Vagina (tissue), 2 donors: ENCODE measurements around the gene SLC10A6. TPM values are rescaled to one million over a fixed set of nuclear protein-coding genes. Genes with fewer than 3 reads are reported as not detected.

Experiments used
- DNase-seq, 2 donors: peaks; one replicate each; pipeline ENCODE4 v3.0.0-alpha.2; 2017; ENCODE audit errors: extremely low spot score in 2 of 2
- H3K27ac ChIP-seq: fragments of 200-600 bp; sonication (generic); one replicate; pipeline ENCODE4 v1.5.1; 2019
- H3K27me3 ChIP-seq: fragments of 200-600 bp; sonication (generic); one replicate; pipeline ENCODE4 v1.5.1; 2019
- H3K36me3 ChIP-seq, 2 donors: fragments of 200-600 bp; sonication (generic); one replicate each; pipeline ENCODE4 v1.5.1; 2017 to 2019
- H3K4me1 ChIP-seq: fragments of 200-600 bp; sonication (generic); one replicate; pipeline ENCODE4 v1.5.1; 2019
- H3K4me3 ChIP-seq, 2 donors: fragments of 200-600 bp; sonication (generic); 1 replicate in 1 of 2; 2 replicates in 1 of 2; pipeline ENCODE4 v1.5.1; 2016 to 2019
- H3K9me3 ChIP-seq: fragments of 200-600 bp; sonication (generic); one replicate; pipeline ENCODE4 v1.5.1; 2019
- CTCF ChIP-seq, 3 experiments: fragments of 450-650 bp in 2 of 3; fragments of 200-600 bp in 1 of 3; sonication (generic) in 1 of 3; IDR thresholded peaks; one replicate each; pipeline ENCODE4 v1.5.1; 2017 to 2019; ENCODE audit warnings: antibody characterized with exemption in 3 of 3, mild to moderate bottlenecking in 2 of 3, moderate library complexity in 2 of 3
- POLR2A ChIP-seq, 2 donors: fragments of 450-650 bp; IDR thresholded peaks; one replicate each; pipeline ENCODE4 v1.6.1; 2017; ENCODE audit warnings: antibody characterized with exemption in 2 of 2, mild to moderate bottlenecking in 2 of 2, moderate library complexity in 2 of 2
- POLR2AphosphoS5 ChIP-seq, 2 donors: sonication (generic); formaldehyde crosslinking; IDR thresholded peaks; one replicate each; pipeline ENCODE4 v1.9.0; 2017; ENCODE audit warnings: antibody characterized with exemption in 2 of 2, mild to moderate bottlenecking in 2 of 2, low read depth in 1 of 2; ENCODE audit not compliant: insufficient read depth in 1 of 2
- intact Hi-C: fragments of 100-400 bp; cut with DNase I; formaldehyde crosslinking; loops from one replicate; pipeline ENCODE4 v1.15.1; 2023
- total RNA-seq: library from RNA; depleted of rRNA; stranded (reverse); fragments of >200 nt; gene quantifications from one replicate; pipeline ENCODE4 v1.2.3, GENCODE V29; 2016

Gene SLC10A6
- total RNA-seq, 1 donor from 2014 or later: 28.2 TPM

- intact Hi-C loops: loop anchor here (10.0 kb wide), 2 partner anchors 298 to 398 kb away; partner anchors contain the start of gene PTPN13
- no peaks in the 10 kb centered on the region for H3K36me3 ChIP-seq
- H3K4me3 ChIP-seq: peak overlapping the region; percentile 60 to 80
- H3K4me1 ChIP-seq: peaks cover 12% of the 10 kb centered on the region
- TF ChIP-seq POLR2A (IDR thresholded peaks at IDR 0.05) (no peak), POLR2AphosphoS5 (IDR thresholded peaks at IDR 0.05; ENCODE audit: insufficient read depth in 1 of 2, low read depth in 1 of 2) (no peak), CTCF (IDR thresholded peaks at IDR 0.05) (no peak)
- H3K9me3 ChIP-seq: no peaks in the 10 kb centered on the region
- H3K27ac ChIP-seq: peak overlapping the region; percentile 91
- H3K27me3 ChIP-seq: no peaks in the 10 kb centered on the region
- DNase-seq: no peak
These were observed 44.0 kb upstream of the SLC10A6 start for GRCh38 chr4:86893136-86893535.

- Histone ChIP-seq H3K4me3 (peak overlapping the region; percentile 60 to 80), H3K27me3 (no peaks in the 10 kb centered on the region), H3K4me1 (peaks cover 12% of the 10 kb centered on the region), H3K36me3 (no peaks in the 10 kb centered on the region), H3K27ac (peak overlapping the region; percentile 91), H3K9me3 (no peaks in the 10 kb centered on the region)
- intact Hi-C loops: loop anchor here (10.0 kb wide), 2 partner anchors 298 to 398 kb away; partner anchors contain the start of gene PTPN13
- TF ChIP-seq POLR2A (IDR thresholded peaks at IDR 0.05) (no peak), CTCF (IDR thresholded peaks at IDR 0.05) (no peak), POLR2AphosphoS5 (IDR thresholded peaks at IDR 0.05; ENCODE audit: insufficient read depth in 1 of 2, low read depth in 1 of 2) (no peak)
- DNase-seq: no peak
These were observed 43.4 kb upstream of the SLC10A6 start for GRCh38 chr4:86892636-86892960.

- Histone ChIP-seq H3K9me3 (no peaks in the 10 kb centered on the region), H3K4me1 (peaks cover 12% of the 10 kb centered on the region), H3K27me3 (no peaks in the 10 kb centered on the region), H3K36me3 (no peaks in the 10 kb centered on the region), H3K4me3 (peak within 1 kb of the TSS; percentile 60 to 80), H3K27ac (peak within 1 kb of the TSS; percentile 91)
- no peak for DNase-seq
- intact Hi-C loops: loop anchor here (10.0 kb wide), 2 partner anchors 297 to 397 kb away; partner anchors contain the start of gene PTPN13
- peak; percentile 42 to 77 for TF ChIP-seq POLR2AphosphoS5 (IDR thresholded peaks at IDR 0.05; ENCODE audit: insufficient read depth in 1 of 2, low read depth in 1 of 2)
- no peak for TF ChIP-seq POLR2A (IDR thresholded peaks at IDR 0.05)
These were observed 42.8 kb upstream of the SLC10A6 start, which contains the start of gene C4orf36 for GRCh38 chr4:86891762-86892635. C4orf36 (minus strand) TSS chr4:86892422; CDS start chr4:86891520, 902 bp downstream.

GRCh38 chr4:86890790-86891189, 41.6 kb upstream of the SLC10A6 start:
- no peak for DNase-seq
- no peaks in the 10 kb centered on the region for H3K27me3 ChIP-seq
- no peak overlapping the region for H3K4me3 ChIP-seq
- H3K27ac ChIP-seq: no peak overlapping the region
- TF ChIP-seq POLR2AphosphoS5 (IDR thresholded peaks at IDR 0.05; ENCODE audit: insufficient read depth in 1 of 2, low read depth in 1 of 2) (no peak), CTCF (IDR thresholded peaks at IDR 0.05) (no peak), POLR2A (IDR thresholded peaks at IDR 0.05) (no peak)
- H3K4me1 ChIP-seq: peaks cover 12% of the 10 kb centered on the region
- intact Hi-C loops: loop anchor here (10.0 kb wide), 2 partner anchors 296 to 396 kb away; partner anchors contain the start of gene PTPN13
- H3K36me3 ChIP-seq: no peaks in the 10 kb centered on the region
- H3K9me3 ChIP-seq: no peaks in the 10 kb centered on the region

GRCh38 chr4:86879641-86880040, 30.5 kb upstream of the SLC10A6 start:
- no peak for DNase-seq
- H3K9me3 ChIP-seq: peaks cover 8% of the 10 kb centered on the region
- no peaks in the 10 kb centered on the region for H3K27me3 ChIP-seq
- intact Hi-C loops: no loop called here
- H3K4me1 ChIP-seq: peaks cover 12% of the 10 kb centered on the region
- H3K4me3 ChIP-seq: no peak overlapping the region
- no peaks in the 10 kb centered on the region for H3K36me3 ChIP-seq
- no peak for TF ChIP-seq POLR2A (IDR thresholded peaks at IDR 0.05)
- H3K27ac ChIP-seq: no peak overlapping the region

GRCh38 chr4:86878640-86879039, 29.5 kb upstream of the SLC10A6 start:
- no peaks in the 10 kb centered on the region for H3K27me3 ChIP-seq
- H3K27ac ChIP-seq: no peak overlapping the region
- DNase-seq: peak in 1 of 2 donors; percentile 28
- peaks cover 8% of the 10 kb centered on the region for H3K9me3 ChIP-seq
- H3K4me3 ChIP-seq: no peak overlapping the region
- TF ChIP-seq CTCF (IDR thresholded peaks at IDR 0.05) (no peak), POLR2A (IDR thresholded peaks at IDR 0.05) (no peak), POLR2AphosphoS5 (IDR thresholded peaks at IDR 0.05; ENCODE audit: insufficient read depth in 1 of 2, low read depth in 1 of 2) (no peak)
- no peaks in the 10 kb centered on the region for H3K36me3 ChIP-seq
- H3K4me1 ChIP-seq: peaks cover 12% of the 10 kb centered on the region
- intact Hi-C loops: no loop called here
